Frontal cortex (tissue), 4 donors: ENCODE results near the gene CHFR. TPM values are rescaled to one million over a fixed set of nuclear protein-coding genes. Genes with fewer than 3 reads are reported as not detected.
"Not testable (repeated sequence)": the region's sequence is repeated elsewhere in the genome, so short reads cannot be mapped to it uniquely, and the experiment has no call there.

Experiments
- DNase-seq, 2 donors: peaks; one replicate each; pipeline ENCODE4 v3.0.0; 2012; ENCODE audit warnings: low spot score in 2 of 2
- FAIRE-seq: peaks from 2 replicates; lab custom pipeline; 2012; peaks lifted over from hg19 to GRCh38; lab: Jason Lieb, UNC
- total RNA-seq: library from RNA; depleted of rRNA; stranded (reverse); fragments of >200 nt; gene quantifications from one replicate; pipeline ENCODE4 v1.2.3, GENCODE V29; 2014
- donor health status: control.
- donor health status: control.
- donor health status: control.

The CHFR gene
- total RNA-seq, 1 donor from 2014 or later: 31.4 TPM

- FAIRE-seq, DNase-seq: not testable (repeated sequence)
These were observed 42.7 kb downstream of the CHFR start for GRCh38 chr12:132844681-132845080.

- DNase-seq: no peak
- no peak for FAIRE-seq
These were observed 44.9 kb downstream of the CHFR start for GRCh38 chr12:132842449-132843045.

- no peak for DNase-seq
- FAIRE-seq: no peak
These were observed 46.3 kb downstream of the CHFR start for GRCh38 chr12:132841151-132841550.

- FAIRE-seq: no peak
- no peak for DNase-seq
These were observed 46.9 kb downstream of the CHFR start for GRCh38 chr12:132840536-132840935.

GRCh38 chr12:132839558-132840235, 47.7 kb downstream of the CHFR start:
- FAIRE-seq (no peak), DNase-seq (no peak)

GRCh38 chr12:132838410-132839080, 48.9 kb downstream of the CHFR start:
- DNase-seq (no peak), FAIRE-seq (no peak)

- DNase-seq: no peak
These were observed 49.6 kb downstream of the CHFR start for GRCh38 chr12:132837693-132838409.

GRCh38 chr12:132836795-132837331, 50.5 kb downstream of the CHFR start:
- no peak for DNase-seq
- FAIRE-seq: no peak

More at GRCh38 chr12:132837693-132838409, 49.6 kb downstream of the CHFR start:
- FAIRE-seq: no peak

- FAIRE-seq: not testable (repeated sequence)
These were observed 51.2 kb downstream of the CHFR start for GRCh38 chr12:132836230-132836629.

GRCh38 chr12:132835076-132836025, 52.1 kb downstream of the CHFR start:
- FAIRE-seq (no peak), DNase-seq (no peak)

More at GRCh38 chr12:132836230-132836629, 51.2 kb downstream of the CHFR start:
- DNase-seq: not testable (repeated sequence)

- DNase-seq (no peak), FAIRE-seq (no peak)
These were observed 53.2 kb downstream of the CHFR start for GRCh38 chr12:132834181-132834711.

GRCh38 chr12:132833341-132833740, 54.1 kb downstream of the CHFR start:
- no peak for FAIRE-seq

GRCh38 chr12:132831771-132832170, 55.6 kb downstream of the CHFR start:
- DNase-seq (no peak), FAIRE-seq (no peak)

More at GRCh38 chr12:132833341-132833740, 54.1 kb downstream of the CHFR start:
- no peak for DNase-seq

GRCh38 chr12:132828706-132829534, 58.5 kb downstream of the CHFR start, which contains the start of gene GOLGA3:
GOLGA3 (minus strand) TSS chr12:132828869; CDS start chr12:132822128, 6,741 bp downstream.
- no peak for FAIRE-seq
- peak; percentile 99 for DNase-seq

- no peak for FAIRE-seq
- DNase-seq: peak in 1 of 2 donors; percentile 55
These were observed 59.4 kb downstream of the CHFR start for GRCh38 chr12:132827763-132828703.

- DNase-seq (no peak), FAIRE-seq (no peak)
These were observed 61.5 kb downstream of the CHFR start for GRCh38 chr12:132825861-132826260.

GRCh38 chr12:132825089-132825488, 62.3 kb downstream of the CHFR start:
- DNase-seq (no peak), FAIRE-seq (no peak)
